D721Med (cell line): ENCODE data around the gene POMT2.

Experiments
- DNase-seq: peaks from one replicate; pipeline ENCODE4 v3.0.0; 2011; ENCODE audit warnings: low spot score; ENCODE audit not compliant: insufficient read length
- FAIRE-seq: peaks from 2 replicates; lab custom pipeline; 2011; peaks lifted over from hg19 to GRCh38; lab: Jason Lieb, UNC
- CTCF ChIP-seq: IDR thresholded peaks from 2 replicates; pipeline ENCODE4 v1.5.1; 2012; ENCODE audit warnings: mild to moderate bottlenecking, control low read depth; ENCODE audit not compliant: insufficient read depth; ENCODE audit errors: missing control alignments

The POMT2 gene

DNA sequence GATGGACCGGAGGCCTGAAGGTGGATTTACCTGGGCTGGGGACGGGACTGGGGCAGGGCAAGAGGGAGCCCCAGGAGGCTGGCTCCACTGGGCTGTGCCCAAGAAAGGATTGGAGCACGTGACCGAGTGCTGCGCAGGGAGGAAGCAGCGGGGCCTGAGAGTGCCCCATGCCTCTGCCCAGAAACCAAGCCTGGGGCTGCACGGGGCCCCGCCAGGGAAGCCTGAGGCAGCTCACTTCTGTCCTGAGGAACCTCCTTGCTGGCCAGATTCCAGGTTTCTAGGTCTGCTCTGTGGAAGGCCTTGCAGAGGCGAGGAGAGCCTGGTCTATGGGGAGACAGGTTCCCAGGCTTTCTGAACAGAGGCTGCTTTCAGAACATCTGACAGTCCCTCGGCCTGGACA is 60.1 kb downstream of the POMT2 start:
- DNase-seq (no peak), FAIRE-seq (no peak)
- TF ChIP-seq CTCF: no peak

GRCh38 chr14:77260199-77260598 is 60.5 kb downstream of the POMT2 start:
- TF ChIP-seq CTCF: no peak
- DNase-seq: no peak
- no peak for FAIRE-seq

GRCh38 chr14:77259025-77259715 is 61.5 kb downstream of the POMT2 start:
- DNase-seq (no peak), FAIRE-seq (no peak)
- TF ChIP-seq CTCF: no peak

- DNase-seq (no peak), FAIRE-seq (no peak)
- no peak for TF ChIP-seq CTCF
These were observed 62.1 kb downstream of the POMT2 start for GRCh38 chr14:77258566-77258965.

GRCh38 chr14:77257700-77258099 is 63.0 kb downstream of the POMT2 start:
- FAIRE-seq: no peak
- no peak for TF ChIP-seq CTCF
- no peak for DNase-seq

- no peak for DNase-seq
- FAIRE-seq: no peak
- no peak for TF ChIP-seq CTCF
These were observed 64.0 kb downstream of the POMT2 start for GRCh38 chr14:77256694-77257093.
